ENCODE results near the gene EXOC2. TPM values are rescaled to one million over a fixed set of nuclear protein-coding genes. Genes with fewer than 3 reads are reported as not detected.

The EXOC2 gene
- total RNA-seq, 1 donor from 2014 or later, result 31.3 TPM

DNA sequence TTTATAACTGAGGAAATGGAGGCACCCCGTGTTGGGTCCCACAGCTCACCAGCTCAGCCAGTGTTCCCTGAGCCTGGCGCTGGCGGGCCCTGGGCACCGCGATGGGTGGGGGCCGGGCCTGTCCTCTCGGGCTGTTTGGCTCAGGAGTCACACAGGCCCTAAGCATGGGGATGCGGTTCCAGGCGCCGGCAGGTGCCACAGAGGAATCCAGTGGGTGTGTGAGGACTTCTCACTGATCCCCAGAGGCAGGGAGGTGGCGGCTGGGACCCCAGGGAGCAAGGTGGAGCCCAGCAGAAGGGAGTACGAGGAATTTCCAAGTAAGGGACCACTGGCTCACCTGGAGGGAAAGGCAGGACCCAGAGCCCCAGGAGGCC is 243.9 kb downstream of the EXOC2 start:
- H3K9me3 Mint-ChIP-seq (ENCODE audit: unreplicated experiment), result peaks cover 1% of the 10 kb centered on the region
- no peak overlapping the region for H3K4me3 Mint-ChIP-seq (ENCODE audit: unreplicated experiment)
- no peak for DNase-seq
- H3K27ac Mint-ChIP-seq (ENCODE audit: unreplicated experiment), result no peak overlapping the region
- no peak for TF ChIP-seq CTCF (IDR thresholded peaks at IDR 0.05; ENCODE audit: partially characterized antibody, unreplicated experiment)
- peaks cover 12% of the 10 kb centered on the region for H3K36me3 Mint-ChIP-seq (ENCODE audit: unreplicated experiment)
- H3K4me1 Mint-ChIP-seq (ENCODE audit: low read depth, unreplicated experiment), result peaks cover 13% of the 10 kb centered on the region
- H3K27me3 Mint-ChIP-seq (ENCODE audit: unreplicated experiment), result peaks cover 5% of the 10 kb centered on the region

DNA sequence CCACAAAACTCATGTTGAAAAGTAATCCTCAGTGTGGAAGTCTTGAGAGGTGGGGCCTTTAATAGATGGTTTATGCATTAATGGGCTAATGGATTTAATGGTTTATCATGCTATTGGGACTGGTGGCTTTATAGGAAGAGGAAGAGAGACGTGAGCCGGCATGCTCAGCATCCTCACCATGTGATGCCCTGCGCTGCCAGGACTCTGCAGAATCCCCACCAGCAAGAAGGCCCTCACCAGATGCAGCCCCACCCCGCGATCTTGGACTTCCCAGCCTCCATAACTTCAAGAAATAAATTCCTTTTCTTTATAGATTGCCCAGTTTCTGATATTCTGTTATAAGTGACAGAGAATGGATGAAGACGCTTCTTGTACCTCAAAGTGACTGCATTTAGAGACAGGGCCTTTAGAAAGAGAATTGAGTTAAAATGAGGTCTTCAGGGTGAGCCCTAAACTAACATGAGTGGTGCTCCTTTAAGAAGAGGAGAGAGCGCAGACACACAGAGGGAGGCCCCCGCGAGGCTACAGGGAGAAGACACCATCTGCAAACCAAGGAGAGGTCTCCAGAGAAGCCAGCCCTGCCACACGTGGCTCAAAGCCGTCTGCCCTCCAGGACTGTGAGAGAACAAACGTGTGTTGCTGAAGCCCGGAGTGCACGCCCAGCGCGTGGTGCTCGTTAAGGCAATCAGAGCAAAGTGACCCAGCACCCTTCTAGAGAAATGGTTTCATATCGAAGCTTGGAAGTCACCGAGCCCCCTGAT is 244.5 kb downstream of the EXOC2 start:
- peaks cover 5% of the 10 kb centered on the region for H3K27me3 Mint-ChIP-seq (ENCODE audit: unreplicated experiment)
- TF ChIP-seq CTCF (IDR thresholded peaks at IDR 0.05; ENCODE audit: partially characterized antibody, unreplicated experiment), result no peak
- no peak overlapping the region for H3K4me3 Mint-ChIP-seq (ENCODE audit: unreplicated experiment)
- H3K9me3 Mint-ChIP-seq (ENCODE audit: unreplicated experiment), result peaks cover 1% of the 10 kb centered on the region
- peaks cover 12% of the 10 kb centered on the region for H3K36me3 Mint-ChIP-seq (ENCODE audit: unreplicated experiment)
- H3K27ac Mint-ChIP-seq (ENCODE audit: unreplicated experiment), result no peak overlapping the region
- peaks cover 12% of the 10 kb centered on the region for H3K4me1 Mint-ChIP-seq (ENCODE audit: low read depth, unreplicated experiment)
- DNase-seq, result no peak

- Mint-ChIP-seq H3K4me3 (ENCODE audit: unreplicated experiment) (no peak overlapping the region), H3K4me1 (ENCODE audit: low read depth, unreplicated experiment) (peaks cover 5% of the 10 kb centered on the region), H3K27me3 (ENCODE audit: unreplicated experiment) (peaks cover 4% of the 10 kb centered on the region), H3K36me3 (ENCODE audit: unreplicated experiment) (peaks cover 12% of the 10 kb centered on the region), H3K9me3 (ENCODE audit: unreplicated experiment) (peaks cover 1% of the 10 kb centered on the region), H3K27ac (ENCODE audit: unreplicated experiment) (no peak overlapping the region)
- DNase-seq, result no peak
- TF ChIP-seq CTCF (IDR thresholded peaks at IDR 0.05; ENCODE audit: partially characterized antibody, unreplicated experiment), result no peak
Observed at GRCh38 chr6:447381-448165, 245.4 kb downstream of the EXOC2 start.

GRCh38 chr6:446418-447366 is 246.2 kb downstream of the EXOC2 start:
- no peak for TF ChIP-seq CTCF (IDR thresholded peaks at IDR 0.05; ENCODE audit: partially characterized antibody, unreplicated experiment)
- Mint-ChIP-seq H3K4me3 (ENCODE audit: unreplicated experiment) (no peak overlapping the region), H3K36me3 (ENCODE audit: unreplicated experiment) (peaks cover 12% of the 10 kb centered on the region), H3K4me1 (ENCODE audit: low read depth, unreplicated experiment) (no peaks in the 10 kb centered on the region), H3K27me3 (ENCODE audit: unreplicated experiment) (peaks cover 4% of the 10 kb centered on the region), H3K9me3 (ENCODE audit: unreplicated experiment) (peaks cover 1% of the 10 kb centered on the region), H3K27ac (ENCODE audit: unreplicated experiment) (no peak overlapping the region)
- DNase-seq, result no peak
